SU-DHL-6 (cell line): Measurements from ENCODE around the gene ITPKB.

Source experiments
- CTCF ChIP-seq: fragments of 200-600 bp; sonication (generic); IDR thresholded peaks from one replicate; pipeline ENCODE4 v1.5.1; 2017; ENCODE audit warnings: antibody characterized with exemption, mild to moderate bottlenecking, low read length, moderate library complexity; ENCODE audit not compliant: insufficient read depth, poor library complexity, severe bottlenecking
- EZH2phosphoT487 ChIP-seq: fragments of 200-600 bp; sonication (generic), shearing (Covaris generic); conservative IDR thresholded peaks from 2 replicates; pipeline ENCODE4 v1.6.1; 2018; ENCODE audit warnings: mild to moderate bottlenecking, antibody characterized with exemption, low read length, moderate library complexity, mixed read lengths

DNA sequence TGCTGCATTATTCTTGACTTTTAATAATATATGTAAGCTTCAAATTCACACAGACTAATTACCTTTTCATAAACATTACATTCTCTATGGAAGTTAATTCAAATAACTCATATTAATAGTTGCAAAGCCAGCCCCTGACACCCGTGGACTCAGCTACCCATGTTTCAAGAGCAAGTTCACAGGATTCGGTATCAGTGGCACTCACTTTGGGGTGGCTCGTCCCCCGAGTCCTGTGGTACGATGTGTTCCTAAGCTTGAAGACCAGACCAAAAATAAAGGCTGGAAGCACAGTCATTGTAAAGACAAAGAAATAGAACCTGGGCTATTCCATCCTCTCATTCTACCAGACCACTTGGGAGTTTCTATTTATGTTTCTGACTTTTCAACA lies 70.9 kb downstream of the ITPKB start:
- TF ChIP-seq CTCF (no peak), EZH2phosphoT487 (no peak)
